Hepatocyte (in vitro differentiated cells): ENCODE data around the gene CHMP1B. TPM values are rescaled to one million over a fixed set of nuclear protein-coding genes. Genes with fewer than 3 reads are reported as not detected.

Experiments used
- DNase-seq: peaks from one replicate; pipeline ENCODE4 v3.0.0-alpha.2; 2016; ENCODE audit warnings: low spot score
- H2AFZ ChIP-seq: fragments of 200-600 bp; sonication (generic); 2 replicates; pipeline ENCODE4 v1.6.0; 2016; ENCODE audit warnings: antibody characterized with exemption, mild to moderate bottlenecking
- H3K27ac ChIP-seq: fragments of 200-600 bp; sonication (generic); 2 replicates; pipeline ENCODE4 v1.5.1; 2016; ENCODE audit warnings: mild to moderate bottlenecking
- H3K27me3 ChIP-seq: fragments of 200-600 bp; sonication (generic); 2 replicates; pipeline ENCODE4 v1.6.1; 2016
- H3K36me3 ChIP-seq: fragments of 200-600 bp; sonication (generic); replicated peaks from 2 replicates; pipeline ENCODE4 v1.5.1; 2016; ENCODE audit warnings: low read depth; ENCODE audit not compliant: insufficient read depth
- H3K4me1 ChIP-seq: fragments of 200-600 bp; sonication (generic); 2 replicates; pipeline ENCODE4 v1.5.1; 2016; ENCODE audit warnings: mild to moderate bottlenecking, moderate library complexity; ENCODE audit not compliant: insufficient read depth
- H3K4me2 ChIP-seq: fragments of 200-600 bp; sonication (generic); 2 replicates; pipeline ENCODE4 v1.6.0; 2016
- H3K4me3 ChIP-seq: fragments of 200-600 bp; sonication (generic); 2 replicates; pipeline ENCODE4 v1.5.1; 2016; ENCODE audit warnings: mild to moderate bottlenecking
- H3K79me2 ChIP-seq: fragments of 200-600 bp; sonication (generic); 2 replicates; pipeline ENCODE4 v1.6.0; 2017; ENCODE audit warnings: mild to moderate bottlenecking
- H3K9me2 ChIP-seq: fragments of 200-600 bp; sonication (generic); replicated peaks from 2 replicates; pipeline ENCODE4 v1.6.0; 2017; ENCODE audit warnings: mild to moderate bottlenecking; ENCODE audit not compliant: insufficient read depth
- H3K9me3 ChIP-seq: fragments of 200-600 bp; sonication (generic); 2 replicates; pipeline ENCODE4 v1.5.1; 2016; ENCODE audit warnings: low read depth, mild to moderate bottlenecking
- H4K20me1 ChIP-seq: fragments of 200-600 bp; sonication (generic); 2 replicates; pipeline ENCODE4 v1.6.0; 2016; ENCODE audit warnings: mild to moderate bottlenecking; ENCODE audit not compliant: insufficient read depth, poor library complexity, severe bottlenecking
- CTCF ChIP-seq: fragments of 200-600 bp; sonication (generic); IDR thresholded peaks from 2 replicates; pipeline ENCODE4 v1.5.1; 2016; ENCODE audit warnings: antibody characterized with exemption, mild to moderate bottlenecking; ENCODE audit not compliant: poor library complexity
- EZH2 ChIP-seq: fragments of 200-600 bp; sonication (generic); IDR thresholded peaks from 2 replicates; pipeline ENCODE4 v1.6.1; 2016; ENCODE audit warnings: antibody characterized with exemption, mild to moderate bottlenecking, borderline replicate concordance
- EZH2phosphoT487 ChIP-seq: fragments of 200-600 bp; sonication (generic); IDR thresholded peaks from one replicate; pipeline ENCODE4 v1.6.1; 2018; ENCODE audit warnings: antibody characterized with exemption, mild to moderate bottlenecking, low read depth, moderate library complexity; ENCODE audit not compliant: unreplicated experiment, severe bottlenecking
- WGBS: methylation state at CpG from one replicate; pipeline ENCODE4 v1.1.6; 2016; ENCODE audit warnings: low lambda C conversion rate; ENCODE audit errors: missing lambda C conversion rate; 5-methylcytosine and 5-hydroxymethylcytosine counted together
- polyA plus RNA-seq: library from polyadenylated mRNA; unstranded; fragments of >200 nt; fragmentation: Nextera tagmentation; extraction: Ambion mirVana; gene quantifications from 2 replicates; pipeline ENCODE4 v1.2.1, GENCODE V29; 2016
- total RNA-seq: library from RNA; depleted of rRNA; stranded (reverse); fragments of >200 nt; gene quantifications from 2 replicates; pipeline ENCODE4 v1.2.3, GENCODE V29; 2014

CHMP1B gene
- total and polyA plus RNA-seq, 2 experiments from 2014 or later: 70.1 to 85.3 TPM

- Histone ChIP-seq H3K9me2 (no peaks in the 10 kb centered on the region), H4K20me1 (no peaks in the 10 kb centered on the region), H3K4me1 (no peaks in the 10 kb centered on the region), H3K4me3 (no peak overlapping the region), H2AFZ (no peak overlapping the region), H3K79me2 (no peaks in the 10 kb centered on the region), H3K27me3 (no peaks in the 10 kb centered on the region), H3K4me2 (no peak overlapping the region), H3K27ac (no peak overlapping the region), H3K9me3 (no peaks in the 10 kb centered on the region), H3K36me3 (no peaks in the 10 kb centered on the region)
- WGBS: 67% methylated on average over 6 of the region's 6 CpGs
- no peak for DNase-seq
- TF ChIP-seq EZH2phosphoT487 (no peak), CTCF (no peak), EZH2 (no peak)
Observed at GRCh38 chr18:11828786-11829432, 22.3 kb upstream of the CHMP1B start.

- no peaks in the 10 kb centered on the region for H3K4me1 ChIP-seq
- no peak overlapping the region for H3K27ac ChIP-seq
- no peaks in the 10 kb centered on the region for H3K9me3 ChIP-seq
- H3K36me3 ChIP-seq: no peaks in the 10 kb centered on the region
- H3K27me3 ChIP-seq: no peaks in the 10 kb centered on the region
- no peaks in the 10 kb centered on the region for H4K20me1 ChIP-seq
- no peak overlapping the region for H3K4me2 ChIP-seq
- no peaks in the 10 kb centered on the region for H3K79me2 ChIP-seq
- no peak for TF ChIP-seq EZH2phosphoT487
- no peak for TF ChIP-seq EZH2
- no peak for TF ChIP-seq CTCF
- WGBS: 98% methylated on average over 4 of the region's 4 CpGs
- no peak overlapping the region for H2AFZ ChIP-seq
- H3K4me3 ChIP-seq: no peak overlapping the region
- no peak for DNase-seq
- H3K9me2 ChIP-seq: no peaks in the 10 kb centered on the region
Observed at GRCh38 chr18:11830585-11830984, 20.6 kb upstream of the CHMP1B start.

- H2AFZ ChIP-seq: no peak overlapping the region
- H3K4me2 ChIP-seq: no peak overlapping the region
- no peak overlapping the region for H3K4me3 ChIP-seq
- no peaks in the 10 kb centered on the region for H3K9me3 ChIP-seq
- H3K36me3 ChIP-seq: no peaks in the 10 kb centered on the region
- H4K20me1 ChIP-seq: no peaks in the 10 kb centered on the region
- no peak for TF ChIP-seq EZH2
- no peak for TF ChIP-seq CTCF
- no peak for TF ChIP-seq EZH2phosphoT487
- no peak for DNase-seq
- no peaks in the 10 kb centered on the region for H3K27me3 ChIP-seq
- WGBS: 80% methylated on average over 3 of the region's 3 CpGs
- no peaks in the 10 kb centered on the region for H3K79me2 ChIP-seq
- H3K27ac ChIP-seq: no peak overlapping the region
- no peaks in the 10 kb centered on the region for H3K9me2 ChIP-seq
- no peaks in the 10 kb centered on the region for H3K4me1 ChIP-seq
Observed at GRCh38 chr18:11831921-11832320, 19.3 kb upstream of the CHMP1B start.
